Liver (tissue), 9 donors: ENCODE measurements around the gene GPBP1. TPM values are rescaled to one million over a fixed set of nuclear protein-coding genes. Genes with fewer than 3 reads are reported as not detected.

Source experiments
- DNase-seq: peaks from one replicate; pipeline ENCODE4 v3.0.0-alpha.2; 2017; ENCODE audit warnings: low spot score
- H3K27ac ChIP-seq, 2 donors: one replicate each; pipeline ENCODE4 v1.7.0; 2013; ENCODE audit warnings: inconsistent platforms in 2 of 2, low read length in 2 of 2, control low read depth in 1 of 2, low read depth in 1 of 2, mild to moderate bottlenecking in 1 of 2
- H3K27me3 ChIP-seq, 4 donors: one replicate each; pipeline versions ENCODE4 v1.6.1 to v1.7.0; 2013; ENCODE audit warnings: low read length in 3 of 4, inconsistent platforms in 1 of 4, mild to moderate bottlenecking in 1 of 4, moderate library complexity in 1 of 4; ENCODE audit not compliant: control insufficient read depth in 4 of 4, insufficient read depth in 4 of 4
- H3K36me3 ChIP-seq, 4 donors: one replicate each; pipeline versions ENCODE4 v1.6.1 to v1.7.0; 2013; ENCODE audit warnings: low read length in 3 of 4, mild to moderate bottlenecking in 3 of 4, low read depth in 1 of 4, moderate library complexity in 1 of 4; ENCODE audit not compliant: control insufficient read depth in 4 of 4, insufficient read depth in 3 of 4
- H3K4me1 ChIP-seq, 4 donors: one replicate each; pipeline versions ENCODE4 v1.6.1 to v1.7.0; 2013; ENCODE audit warnings: low read length in 3 of 4, mild to moderate bottlenecking in 3 of 4, moderate library complexity in 1 of 4; ENCODE audit not compliant: control insufficient read depth in 4 of 4, insufficient read depth in 4 of 4
- H3K4me3 ChIP-seq, 3 donors: one replicate each; pipeline versions ENCODE4 v1.6.1 to v1.7.0; 2013; ENCODE audit warnings: low read length in 3 of 3, control low read depth in 1 of 3, low read depth in 1 of 3, mild to moderate bottlenecking in 1 of 3
- H3K9ac ChIP-seq, 2 donors: one replicate each; pipeline ENCODE4 v1.7.0; 2013; ENCODE audit warnings: low read length in 2 of 2, mild to moderate bottlenecking in 2 of 2, moderate library complexity in 2 of 2, control low read depth in 1 of 2, low read depth in 1 of 2
- H3K9me3 ChIP-seq, 4 donors: one replicate each; pipeline versions ENCODE4 v1.6.1 to v1.7.0; 2013; ENCODE audit warnings: low read length in 3 of 4; ENCODE audit not compliant: control insufficient read depth in 4 of 4
- EGR1 ChIP-seq, 2 donors: IDR thresholded peaks; 2 replicates each; pipeline ENCODE4 v1.6.1; 2016 to 2018; ENCODE audit warnings: antibody characterized with exemption in 2 of 2, low read depth in 2 of 2
- FOXA1 ChIP-seq: IDR thresholded peaks from 2 replicates; pipeline ENCODE4 v1.6.1; 2016; ENCODE audit warnings: antibody characterized with exemption
- FOXA2 ChIP-seq: IDR thresholded peaks from 2 replicates; pipeline ENCODE4 v1.6.1; 2016; ENCODE audit warnings: antibody characterized with exemption
- GABPA ChIP-seq, 2 donors: IDR thresholded peaks in 1 of 2; conservative IDR thresholded peaks in 1 of 2; 2 replicates each; pipeline ENCODE4 v1.6.1; 2016; ENCODE audit warnings: antibody characterized with exemption in 2 of 2, mild to moderate bottlenecking in 1 of 2, moderate library complexity in 1 of 2
- HNF4A ChIP-seq, 2 donors: conservative IDR thresholded peaks; 2 replicates each; pipeline ENCODE4 v1.6.1; 2016; ENCODE audit warnings: antibody characterized with exemption in 2 of 2, mild to moderate bottlenecking in 2 of 2
- NR2F2 ChIP-seq: IDR thresholded peaks from 2 replicates; pipeline ENCODE4 v1.6.1; 2016; ENCODE audit warnings: antibody characterized with exemption
- RAD21 ChIP-seq, 2 donors: IDR thresholded peaks; 2 replicates each; pipeline ENCODE4 v1.6.1; 2016; ENCODE audit warnings: antibody characterized with exemption in 2 of 2, mild to moderate bottlenecking in 2 of 2
- REST ChIP-seq: IDR thresholded peaks from 2 replicates; pipeline ENCODE4 v1.6.1; 2016; ENCODE audit warnings: antibody characterized with exemption, mild to moderate bottlenecking
- RXRA ChIP-seq, 2 donors: IDR thresholded peaks; 2 replicates each; pipeline ENCODE4 v1.6.1; 2017 to 2018; ENCODE audit warnings: antibody characterized with exemption in 2 of 2, mild to moderate bottlenecking in 1 of 2
- SP1 ChIP-seq: IDR thresholded peaks from 2 replicates; pipeline ENCODE4 v1.6.1; 2018; ENCODE audit warnings: antibody characterized with exemption, mild to moderate bottlenecking
- TAF1 ChIP-seq: conservative IDR thresholded peaks from 2 replicates; pipeline ENCODE4 v1.6.1; 2016; ENCODE audit warnings: antibody characterized with exemption, mild to moderate bottlenecking
- ZBTB33 ChIP-seq: IDR thresholded peaks from 2 replicates; pipeline ENCODE4 v1.6.1; 2016; ENCODE audit warnings: antibody characterized with exemption
- WGBS: extraction: QIAGEN DNeasy Blood & Tissue Kit; methylation state at CpG from one replicate; pipeline ENCODE4 v1.1.7; 2013; 5-methylcytosine and 5-hydroxymethylcytosine counted together
- polyA plus RNA-seq, 2 donors: library from polyadenylated mRNA; stranded (reverse) in 1 of 2; unstranded in 1 of 2; fragments of 200-250 nt in 1 of 2; fragments of >200 nt in 1 of 2; fragmentation: Nextera tagmentation in 1 of 2; extraction: Ambion mirVana in 1 of 2; gene quantifications; one replicate each; pipeline versions ENCODE4 v1.2.1 to v1.2.3, GENCODE V29; 2013 to 2015
- total RNA-seq, 2 donors: library from RNA; depleted of rRNA; stranded (reverse); fragments of >200 nt; gene quantifications; one replicate each; pipeline ENCODE4 v1.2.3, GENCODE V29; 2014
- TF ChIP-seq, protein P1 (sequence below): IDR thresholded peaks from 2 replicates; pipeline ENCODE4 v1.6.1; 2016; ENCODE audit warnings: antibody characterized with exemption
- donor health status: healthy.
- donor health status: healthy.
- donor health status: healthy.
- donor health status: healthy.
- donor health status: healthy.

The GPBP1 gene
- total and polyA plus RNA-seq, 4 donors, result 13.6 to 30.8 (median 24.6) TPM

- H3K4me3 ChIP-seq, result no peak overlapping the region
- TF ChIP-seq TAF1 (no peak), SP1 (peak; percentile 20), HNF4A (conservative IDR thresholded peaks at IDR 0.05) (peak; percentile 57 to 66)
- 86% methylated on average over 3 of the region's 3 CpGs for WGBS
- H3K9ac ChIP-seq, result no peak overlapping the region
- no peaks in the 10 kb centered on the region for H3K27me3 ChIP-seq
- peaks cover 0 to 4% (median under 1%) of the 10 kb centered on the region in 4 donors for H3K4me1 ChIP-seq
- no peaks in the 10 kb centered on the region for H3K36me3 ChIP-seq
- no peak overlapping the region for H3K27ac ChIP-seq
- no peaks in the 10 kb centered on the region for H3K9me3 ChIP-seq
- no peak for DNase-seq
Observed at GRCh38 chr5:57128325-57128724, 45.5 kb upstream of the GPBP1 start.

DNA sequence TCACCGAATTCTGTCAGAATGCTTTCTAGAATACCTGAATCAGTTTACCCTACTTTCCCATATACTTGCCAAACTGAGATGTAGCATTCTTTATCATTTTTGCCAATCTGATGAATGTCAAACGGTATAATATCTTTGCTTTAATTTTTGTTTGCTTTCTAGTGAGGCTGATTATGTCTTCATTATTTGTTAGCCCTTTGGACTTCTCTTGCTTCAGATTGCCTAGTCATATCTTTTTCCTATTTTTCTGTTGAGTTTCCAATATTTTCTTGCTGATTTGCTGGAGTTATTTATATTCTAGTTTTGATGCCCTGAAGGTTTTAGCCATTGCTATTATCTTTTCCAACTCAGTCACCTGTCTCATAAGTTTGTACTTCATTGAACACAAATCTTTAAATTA lies 40.3 kb upstream of the GPBP1 start:
- no peak overlapping the region for H3K27ac ChIP-seq
- peaks cover 0 to 6% (median 2%) of the 10 kb centered on the region in 4 donors for H3K4me1 ChIP-seq
- H3K4me3 ChIP-seq, result no peak overlapping the region
- 64% methylated on average over 2 of the region's 2 CpGs for WGBS
- H3K9me3 ChIP-seq, result no peaks in the 10 kb centered on the region
- H3K9ac ChIP-seq, result no peak overlapping the region
- no peaks in the 10 kb centered on the region for H3K27me3 ChIP-seq
- DNase-seq, result no peak
- H3K36me3 ChIP-seq, result no peaks in the 10 kb centered on the region
- TF ChIP-seq SP1 (no peak), HNF4A (conservative IDR thresholded peaks at IDR 0.05) (peak; percentile 51)

DNA sequence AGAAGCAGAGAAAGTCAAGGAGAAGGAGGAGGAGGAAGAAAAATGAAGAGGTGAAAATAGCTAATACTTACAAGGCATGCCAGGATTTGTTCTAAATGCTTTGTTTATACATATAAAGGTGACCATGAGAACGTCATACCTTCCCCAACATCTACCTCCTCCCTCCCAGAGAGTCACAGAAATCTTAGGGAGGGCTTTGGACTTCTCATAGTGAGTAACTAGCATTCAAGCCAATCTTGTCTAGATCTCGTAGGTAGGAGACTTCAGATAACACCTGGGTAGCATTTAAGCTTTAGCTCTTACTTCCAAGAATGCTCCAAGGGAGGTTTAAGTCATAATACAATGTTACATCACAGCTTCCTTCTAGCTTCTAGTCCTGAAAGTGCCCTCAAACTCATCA lies 36.5 kb upstream of the GPBP1 start:
- no peak for TF ChIP-seq RAD21 (IDR thresholded peaks at IDR 0.05)
- no peak for TF ChIP-seq NR2F2
- TF ChIP-seq FOXA2, result no peak
- Histone ChIP-seq H3K36me3 (no peaks in the 10 kb centered on the region), H3K4me3 (no peak overlapping the region), H3K4me1 (peaks cover 0 to 6% (median 2%) of the 10 kb centered on the region in 4 donors), H3K27me3 (no peaks in the 10 kb centered on the region), H3K9me3 (no peaks in the 10 kb centered on the region), H3K9ac (no peak overlapping the region), H3K27ac (no peak overlapping the region)
- no peak for DNase-seq
- WGBS, result 72% methylated on average over 2 of the region's 2 CpGs

GRCh38 chr5:57152316-57152715 lies 21.5 kb upstream of the GPBP1 start:
- Histone ChIP-seq H3K9ac (no peak overlapping the region), H3K4me3 (no peak overlapping the region), H3K4me1 (no peaks in the 10 kb centered on the region), H3K27ac (no peak overlapping the region), H3K36me3 (no peaks in the 10 kb centered on the region), H3K9me3 (peaks cover 0 to 2% (median under 1%) of the 10 kb centered on the region in 4 donors), H3K27me3 (no peaks in the 10 kb centered on the region)
- WGBS, result 93% methylated on average over 4 of the region's 4 CpGs
- no peak for TF ChIP-seq REST
- TF ChIP-seq RXRA (IDR thresholded peaks at IDR 0.05), result no peak
- no peak for TF ChIP-seq NR2F2
- no peak for TF ChIP-seq FOXA1
- no peak for TF ChIP-seq SP1
- no peak for TF ChIP-seq ZBTB33
- TF ChIP-seq, protein P1, sequence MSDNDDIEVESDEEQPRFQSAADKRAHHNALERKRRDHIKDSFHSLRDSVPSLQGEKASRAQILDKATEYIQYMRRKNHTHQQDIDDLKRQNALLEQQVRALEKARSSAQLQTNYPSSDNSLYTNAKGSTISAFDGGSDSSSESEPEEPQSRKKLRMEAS, result no peak
- TF ChIP-seq RAD21 (IDR thresholded peaks at IDR 0.05), result no peak
- no peak for TF ChIP-seq GABPA (IDR thresholded peaks at IDR 0.05 in 1 of 2, conservative IDR thresholded peaks at IDR 0.05 in 1 of 2)
- TF ChIP-seq EGR1 (IDR thresholded peaks at IDR 0.05; ENCODE audit: low read depth in 2 of 2), result no peak
- TF ChIP-seq FOXA2, result no peak
- DNase-seq, result no peak
